AG09319 (cell line): ENCODE data around the gene PROSER3.

Experiments used
- DNase-seq: peaks from one replicate; pipeline ENCODE4 v3.0.0-alpha.2; 2010; ENCODE audit warnings: low read depth; ENCODE audit errors: extremely low read depth
- TF ChIP-seq, protein P1 (sequence below): IDR thresholded peaks from 2 replicates; pipeline ENCODE4 v1.5.1; 2011; ENCODE audit warnings: low read depth, mild to moderate bottlenecking, inconsistent platforms, low read length, moderate library complexity

Gene PROSER3

GRCh38 chr19:35754370-35755130 lies 3.4 kb upstream of the PROSER3 start:
- TF ChIP-seq, protein P1, sequence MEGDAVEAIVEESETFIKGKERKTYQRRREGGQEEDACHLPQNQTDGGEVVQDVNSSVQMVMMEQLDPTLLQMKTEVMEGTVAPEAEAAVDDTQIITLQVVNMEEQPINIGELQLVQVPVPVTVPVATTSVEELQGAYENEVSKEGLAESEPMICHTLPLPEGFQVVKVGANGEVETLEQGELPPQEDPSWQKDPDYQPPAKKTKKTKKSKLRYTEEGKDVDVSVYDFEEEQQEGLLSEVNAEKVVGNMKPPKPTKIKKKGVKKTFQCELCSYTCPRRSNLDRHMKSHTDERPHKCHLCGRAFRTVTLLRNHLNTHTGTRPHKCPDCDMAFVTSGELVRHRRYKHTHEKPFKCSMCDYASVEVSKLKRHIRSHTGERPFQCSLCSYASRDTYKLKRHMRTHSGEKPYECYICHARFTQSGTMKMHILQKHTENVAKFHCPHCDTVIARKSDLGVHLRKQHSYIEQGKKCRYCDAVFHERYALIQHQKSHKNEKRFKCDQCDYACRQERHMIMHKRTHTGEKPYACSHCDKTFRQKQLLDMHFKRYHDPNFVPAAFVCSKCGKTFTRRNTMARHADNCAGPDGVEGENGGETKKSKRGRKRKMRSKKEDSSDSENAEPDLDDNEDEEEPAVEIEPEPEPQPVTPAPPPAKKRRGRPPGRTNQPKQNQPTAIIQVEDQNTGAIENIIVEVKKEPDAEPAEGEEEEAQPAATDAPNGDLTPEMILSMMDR: no peak
- DNase-seq: no peak

DNA sequence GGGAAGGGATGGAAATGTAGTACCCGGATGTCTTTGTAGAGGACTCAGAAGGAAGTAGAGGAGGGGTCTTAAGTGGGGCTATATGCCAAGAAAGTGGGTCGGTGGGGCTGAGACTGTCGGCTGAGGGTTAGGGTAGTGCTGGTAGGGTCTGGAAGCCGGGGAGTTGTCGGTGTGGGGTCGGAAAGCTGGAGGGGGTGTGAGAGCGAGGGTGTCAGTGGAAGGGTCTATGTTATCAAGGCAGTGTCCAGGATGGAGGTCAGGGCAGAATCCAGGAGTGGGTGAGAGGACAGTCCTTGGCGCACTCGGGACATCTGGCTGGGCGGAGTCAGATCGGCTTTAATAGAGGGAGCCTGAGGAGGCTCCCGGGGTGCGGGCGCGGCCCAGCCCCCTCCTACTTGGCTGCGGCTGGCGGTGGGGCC lies 2.8 kb upstream of the PROSER3 start:
- DNase-seq: no peak
- TF ChIP-seq, protein P1: no peak

GRCh38 chr19:35755550-35756376 lies 2.2 kb upstream of the PROSER3 start:
- TF ChIP-seq, protein P1: no peak
- DNase-seq: peak; percentile 27

- no peak for DNase-seq
- TF ChIP-seq, protein P1: no peak
These were observed 1.4 kb upstream of the PROSER3 start, which contains the start of gene HSPB6 for GRCh38 chr19:35756377-35757230. TSS of gene HSPB6 (minus strand) at chr19:35757029. CDS start at chr19:35757008, 21 bp downstream.

DNA sequence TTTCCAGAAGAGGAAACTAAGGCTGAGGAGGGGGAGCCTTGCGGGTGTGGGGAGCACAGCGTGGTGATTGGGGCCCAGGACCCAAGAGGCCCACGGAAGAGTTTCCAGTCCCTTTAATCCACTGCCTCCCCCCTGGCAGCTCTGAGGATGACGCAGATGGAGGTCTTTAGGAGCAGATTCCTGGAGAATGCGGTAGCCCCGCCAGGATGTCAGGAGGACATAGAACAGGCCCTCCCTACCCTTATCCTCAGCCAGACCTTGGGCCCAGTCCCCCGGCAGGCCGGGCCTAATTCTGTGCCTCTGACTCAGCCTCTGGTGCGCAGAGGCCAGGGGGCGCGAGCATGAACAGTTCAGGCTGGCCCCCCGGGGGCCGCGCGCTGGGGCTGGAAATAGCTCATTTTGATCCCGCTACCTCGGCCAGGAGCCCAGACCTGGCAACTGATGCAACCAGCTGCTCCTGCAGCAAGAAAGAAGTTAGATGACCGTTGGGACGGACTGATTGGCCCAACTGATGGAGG lies 686 bp upstream of the PROSER3 start:
- TF ChIP-seq, protein P1: no peak
- peak; percentile 38 for DNase-seq

DNA sequence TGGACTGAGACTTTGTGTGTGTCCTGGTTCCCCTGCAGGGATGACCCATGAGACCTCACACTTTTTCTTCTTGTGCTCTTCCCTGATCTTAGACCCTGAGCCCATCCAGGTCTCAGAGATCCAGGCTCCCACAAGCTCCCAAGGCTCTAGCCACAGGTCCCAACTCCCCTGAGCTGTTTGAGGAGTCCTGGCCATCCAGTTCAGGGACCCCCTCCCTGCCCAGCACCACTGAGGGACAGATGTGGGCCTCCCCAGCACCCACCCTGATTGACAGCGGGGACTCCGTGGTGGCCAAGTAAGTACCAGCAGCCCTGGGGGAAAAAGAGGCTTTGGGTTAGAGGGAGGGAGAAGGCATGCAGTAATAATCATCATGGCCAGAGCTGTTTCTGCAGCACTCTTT lies 1.7 kb downstream of the PROSER3 start:
- DNase-seq: no peak
- TF ChIP-seq, protein P1: no peak
